GM23248 (cell line): ENCODE data around the gene IL4. TPM values are rescaled to one million over a fixed set of nuclear protein-coding genes. Genes with fewer than 3 reads are reported as not detected.

Experiments used
- DNase-seq: peaks from one replicate; pipeline ENCODE4 v3.0.0-alpha.2; 2015
- H2AFZ ChIP-seq: fragments of 200-600 bp; sonication (generic); 2 replicates; pipeline ENCODE4 v1.6.1; 2016; ENCODE audit warnings: antibody characterized with exemption
- H3F3A ChIP-seq: fragments of 200-600 bp; sonication (generic); 2 replicates; pipeline ENCODE4 v1.6.1; 2016; ENCODE audit warnings: mild to moderate bottlenecking, antibody characterized with exemption, mixed run types; ENCODE audit not compliant: insufficient read depth
- H3K27ac ChIP-seq: fragments of 200-600 bp; sonication (generic); 2 replicates; pipeline ENCODE4 v1.5.1; 2016; ENCODE audit warnings: mild to moderate bottlenecking
- H3K27me3 ChIP-seq: fragments of 200-600 bp; sonication (generic); replicated peaks from 2 replicates; pipeline ENCODE4 v1.6.1; 2016; ENCODE audit warnings: mild to moderate bottlenecking; ENCODE audit not compliant: insufficient read depth
- H3K36me3 ChIP-seq: fragments of 200-600 bp; sonication (generic); 2 replicates; pipeline ENCODE4 v1.6.1; 2016; ENCODE audit warnings: low read depth, mild to moderate bottlenecking
- H3K4me1 ChIP-seq: fragments of 200-600 bp; sonication (generic); 2 replicates; pipeline ENCODE4 v1.6.1; 2016; ENCODE audit warnings: mild to moderate bottlenecking; ENCODE audit not compliant: insufficient read depth
- H3K4me2 ChIP-seq: fragments of 200-600 bp; sonication (generic); one replicate; pipeline ENCODE4 v1.6.1; 2016; ENCODE audit warnings: mild to moderate bottlenecking; ENCODE audit not compliant: unreplicated experiment
- H3K4me3 ChIP-seq: fragments of 200-600 bp; sonication (generic); 2 replicates; pipeline ENCODE4 v1.5.1; 2016; ENCODE audit warnings: mild to moderate bottlenecking
- H3K79me2 ChIP-seq: fragments of 200-600 bp; sonication (generic); 2 replicates; pipeline ENCODE4 v1.6.1; 2016; ENCODE audit warnings: mild to moderate bottlenecking; ENCODE audit not compliant: insufficient read depth
- H3K9ac ChIP-seq: fragments of 200-600 bp; sonication (generic); 2 replicates; pipeline ENCODE4 v1.6.1; 2016; ENCODE audit warnings: mild to moderate bottlenecking
- H3K9me2 ChIP-seq: fragments of 200-600 bp; sonication (generic); 2 replicates; pipeline ENCODE4 v1.6.1; 2016; ENCODE audit warnings: mixed run types, mild to moderate bottlenecking, moderate library complexity; ENCODE audit not compliant: insufficient read depth
- H3K9me3 ChIP-seq: fragments of 200-600 bp; sonication (generic); one replicate; pipeline ENCODE4 v1.6.1; 2017; ENCODE audit warnings: low read depth
- H4K20me1 ChIP-seq: fragments of 200-600 bp; sonication (generic); 2 replicates; pipeline ENCODE4 v1.6.0; 2016; ENCODE audit not compliant: insufficient read depth
- EZH2 ChIP-seq: fragments of 200-600 bp; sonication (generic); IDR thresholded peaks from 2 replicates; pipeline ENCODE4 v1.6.1; 2018; ENCODE audit warnings: antibody characterized with exemption, mild to moderate bottlenecking; ENCODE audit not compliant: insufficient read depth, poor library complexity, severe bottlenecking
- EZH2phosphoT487 ChIP-seq: fragments of 200-600 bp; sonication (generic); IDR thresholded peaks from 2 replicates; pipeline ENCODE4 v1.6.1; 2018; ENCODE audit warnings: antibody characterized with exemption, moderate library complexity, mild to moderate bottlenecking, low read depth; ENCODE audit not compliant: insufficient read depth
- WGBS, 2 experiments: methylation state at CpG; one replicate each; pipeline ENCODE4 v1.1.6; 2015 to 2017; ENCODE audit warnings: low lambda C conversion rate in 2 of 2, low coverage in 1 of 2; ENCODE audit errors: missing lambda C conversion rate in 2 of 2; 5-methylcytosine and 5-hydroxymethylcytosine counted together
- in situ Hi-C: fragments of 300-500 bp; cut with MboI; formaldehyde crosslinking; loops from 2 replicates; pipeline ENCODE4 v1.15.0; 2020
- polyA plus RNA-seq: library from polyadenylated mRNA; unstranded; fragments of >200 nt; fragmentation: Nextera tagmentation; extraction: Ambion mirVana; gene quantifications from 2 replicates; pipeline ENCODE4 v1.2.1, GENCODE V29; 2016
- total RNA-seq: library from RNA; depleted of rRNA; stranded (reverse); fragments of >200 nt; shearing (Covaris generic); gene quantifications from 2 replicates; pipeline ENCODE4 v1.2.3, GENCODE V29; 2014

Gene IL4
- total and polyA plus RNA-seq, 2 experiments from 2014 or later, result 0.34 TPM; not detected in 1

DNA sequence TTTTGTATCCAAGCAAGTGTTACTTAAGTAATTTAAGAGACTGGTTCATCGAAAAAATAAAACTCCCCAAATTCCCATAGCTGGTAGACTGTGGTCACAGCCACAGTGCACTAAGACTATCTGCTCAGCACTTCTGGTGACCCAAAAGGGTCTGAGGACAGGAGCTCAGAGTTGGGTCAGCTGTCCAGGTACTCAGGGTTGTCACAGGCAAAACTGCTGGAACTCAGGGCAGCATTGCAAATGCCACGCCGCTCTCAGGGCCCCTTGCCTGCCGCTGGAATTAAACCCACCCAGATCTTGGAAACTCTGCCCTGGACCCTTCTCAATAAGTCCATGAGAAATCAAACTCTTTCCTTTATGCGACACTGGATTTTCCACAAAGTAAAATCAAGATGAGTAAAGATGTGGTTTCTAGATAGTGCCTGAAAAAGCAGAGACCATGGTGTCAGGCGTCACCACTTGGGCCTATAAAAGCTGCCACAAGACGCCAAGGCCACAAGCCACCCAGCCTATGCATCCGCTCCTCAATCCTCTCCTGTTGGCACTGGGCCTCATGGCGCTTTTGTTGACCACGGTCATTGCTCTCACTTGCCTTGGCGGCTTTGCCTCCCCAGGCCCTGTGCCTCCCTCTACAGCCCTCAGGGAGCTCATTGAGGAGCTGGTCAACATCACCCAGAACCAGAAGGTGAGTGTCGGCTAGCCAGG lies 16.0 kb upstream of the IL4 start, which contains the start of gene IL13:
Gene IL13, plus strand, starts transcription at position 498 of the 705 bp plus-strand sequence. Its CDS starts 14 bp downstream, at position 512.
- no peak for DNase-seq
- Histone ChIP-seq H3K9ac (no peak within 1 kb of the TSS), H3K4me3 (no peak within 1 kb of the TSS), H3F3A (no peaks in the 10 kb centered on the region), H3K4me2 (no peak within 1 kb of the TSS), H2AFZ (no peak within 1 kb of the TSS), H3K4me1 (no peaks in the 10 kb centered on the region), H3K27me3 (peaks cover 11% of the 10 kb centered on the region; the same call in 1 of the 2 replicates), H3K36me3 (no peaks in the 10 kb centered on the region), H3K27ac (no peak within 1 kb of the TSS), H3K9me2 (no peaks in the 10 kb centered on the region), H3K79me2 (no peaks in the 10 kb centered on the region), H4K20me1 (no peaks in the 10 kb centered on the region), H3K9me3 (no peaks in the 10 kb centered on the region)
- in situ Hi-C loops, result no loop called here
- 96 to 97% methylated on average over 12 of the region's 12 CpGs for WGBS, 2 experiments
- no peak for TF ChIP-seq EZH2
- TF ChIP-seq EZH2phosphoT487, result no peak

DNA sequence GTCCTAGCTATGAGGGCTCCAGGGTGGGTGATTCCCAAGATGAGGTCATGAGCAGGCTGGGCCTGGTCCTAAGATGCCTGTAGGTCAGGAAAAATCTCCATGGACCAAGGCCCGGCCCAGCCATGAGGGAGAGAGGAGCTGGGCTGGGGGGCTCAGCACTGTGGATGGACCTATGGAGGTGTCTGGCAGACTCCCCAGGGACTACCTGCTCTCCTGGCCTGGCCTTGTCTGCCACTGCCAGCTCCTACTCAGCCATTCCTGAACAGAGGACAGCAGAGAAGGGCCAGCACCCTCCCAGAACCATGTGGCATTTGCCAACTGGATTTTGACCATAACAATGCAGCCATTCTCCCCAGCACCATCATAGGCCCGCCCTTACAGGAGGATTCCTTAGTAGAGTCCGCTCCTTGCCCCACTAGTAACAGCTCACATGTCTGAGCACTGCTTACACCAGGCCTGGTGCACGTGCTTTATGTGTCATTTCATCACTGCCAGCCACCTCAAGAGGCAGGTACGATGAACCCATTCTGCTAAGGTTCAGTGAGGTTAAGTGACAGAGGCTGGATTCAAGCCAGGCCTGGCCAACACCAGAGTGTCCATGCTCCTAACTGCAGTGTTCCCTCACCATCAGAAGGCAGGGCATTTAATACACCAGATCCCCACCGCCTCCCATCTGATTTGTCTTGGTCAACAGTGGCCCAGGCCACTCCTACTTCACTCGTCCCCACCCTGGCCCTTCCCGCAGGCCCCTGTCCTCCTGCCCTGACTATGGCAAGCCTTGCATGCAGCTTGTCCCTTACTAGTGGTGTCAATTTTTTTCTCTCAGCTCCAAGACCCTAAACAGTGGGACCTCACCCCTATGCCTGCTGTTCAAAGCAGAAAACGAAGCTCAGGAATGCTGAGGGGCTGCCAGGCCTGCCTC lies 15.1 kb upstream of the IL4 start:
- no peak overlapping the region for H3K9ac ChIP-seq
- H3K4me2 ChIP-seq, result no peak overlapping the region
- 88 to 90% methylated on average over 9 of the region's 9 CpGs for WGBS, 2 experiments
- no peak overlapping the region for H3K27ac ChIP-seq
- H4K20me1 ChIP-seq, result no peaks in the 10 kb centered on the region
- H3K4me1 ChIP-seq, result no peaks in the 10 kb centered on the region
- H3F3A ChIP-seq, result no peaks in the 10 kb centered on the region
- no peak for DNase-seq
- H3K4me3 ChIP-seq, result no peak overlapping the region
- H3K9me2 ChIP-seq, result no peaks in the 10 kb centered on the region
- in situ Hi-C loops, result no loop called here
- TF ChIP-seq EZH2 (no peak), EZH2phosphoT487 (no peak)
- peaks cover 8% of the 10 kb centered on the region; the same call in 1 of the 2 replicates for H3K27me3 ChIP-seq
- no peaks in the 10 kb centered on the region for H3K9me3 ChIP-seq
- H3K79me2 ChIP-seq, result no peaks in the 10 kb centered on the region
- H2AFZ ChIP-seq, result no peak overlapping the region
- H3K36me3 ChIP-seq, result no peaks in the 10 kb centered on the region

DNA sequence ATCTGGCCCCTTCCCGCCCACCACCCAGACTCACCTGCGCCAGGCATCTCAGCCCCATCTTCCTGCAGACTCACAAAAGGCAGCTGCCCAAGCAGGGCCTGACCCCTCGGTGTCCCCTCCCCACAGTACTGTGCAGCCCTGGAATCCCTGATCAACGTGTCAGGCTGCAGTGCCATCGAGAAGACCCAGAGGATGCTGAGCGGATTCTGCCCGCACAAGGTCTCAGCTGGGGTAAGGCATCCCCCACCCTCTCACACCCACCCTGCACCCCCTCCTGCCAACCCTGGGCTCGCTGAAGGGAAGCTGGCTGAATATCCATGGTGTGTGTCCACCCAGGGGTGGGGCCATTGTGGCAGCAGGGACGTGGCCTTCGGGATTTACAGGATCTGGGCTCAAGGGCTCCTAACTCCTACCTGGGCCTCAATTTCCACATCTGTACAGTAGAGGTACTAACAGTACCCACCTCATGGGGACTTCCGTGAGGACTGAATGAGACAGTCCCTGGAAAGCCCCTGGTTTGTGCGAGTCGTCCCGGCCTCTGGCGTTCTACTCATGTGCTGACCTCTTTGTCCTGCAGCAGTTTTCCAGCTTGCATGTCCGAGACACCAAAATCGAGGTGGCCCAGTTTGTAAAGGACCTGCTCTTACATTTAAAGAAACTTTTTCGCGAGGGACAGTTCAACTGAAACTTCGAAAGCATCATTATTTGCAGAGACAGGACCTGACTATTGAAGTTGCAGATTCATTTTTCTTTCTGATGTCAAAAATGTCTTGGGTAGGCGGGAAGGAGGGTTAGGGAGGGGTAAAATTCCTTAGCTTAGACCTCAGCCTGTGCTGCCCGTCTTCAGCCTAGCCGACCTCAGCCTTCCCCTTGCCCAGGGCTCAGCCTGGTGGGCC lies 13.9 kb upstream of the IL4 start:
- H4K20me1 ChIP-seq, result no peaks in the 10 kb centered on the region
- no peaks in the 10 kb centered on the region for H3K27me3 ChIP-seq
- no peak overlapping the region for H3K27ac ChIP-seq
- WGBS, 2 experiments, result 92 to 94% methylated on average over 23 of the region's 23 CpGs
- no peaks in the 10 kb centered on the region for H3K36me3 ChIP-seq
- H3K9me2 ChIP-seq, result no peaks in the 10 kb centered on the region
- no peaks in the 10 kb centered on the region for H3K9me3 ChIP-seq
- H3K9ac ChIP-seq, result no peak overlapping the region
- H2AFZ ChIP-seq, result no peak overlapping the region
- in situ Hi-C loops, result no loop called here
- H3K4me3 ChIP-seq, result no peak overlapping the region
- no peaks in the 10 kb centered on the region for H3K4me1 ChIP-seq
- DNase-seq, result no peak
- H3F3A ChIP-seq, result no peaks in the 10 kb centered on the region
- H3K4me2 ChIP-seq, result no peak overlapping the region
- H3K79me2 ChIP-seq, result no peaks in the 10 kb centered on the region
- TF ChIP-seq EZH2phosphoT487, result no peak
- TF ChIP-seq EZH2, result no peak
